OCI-LY7 (cell line): ENCODE measurements around the gene ROR2. TPM values are rescaled to one million over a fixed set of nuclear protein-coding genes. Genes with fewer than 3 reads are reported as not detected.

ENCODE experiments used
- BruUV-seq: library from RNA; stranded (reverse); fragments of 400-500 nt; replicated peaks from 2 replicates; lab custom pipeline; 2021; lab: Mats Ljungman, UMichigan
- CTCF ChIA-PET: fragments of 300-600 bp; sonication (Branson Sonifier 250); formaldehyde crosslinking; loops from one replicate; lab custom pipeline; 2022; ENCODE audit warnings: antibody characterized with exemption; ENCODE audit not compliant: unreplicated experiment; lab: Charles Lee
- POLR2A ChIA-PET: fragments of 300-600 bp; sonication (Branson Sonifier 250); formaldehyde crosslinking; loops from one replicate; lab custom pipeline; 2022; ENCODE audit warnings: antibody characterized with exemption; lab: Charles Lee
- DNase-seq: peaks from one replicate; pipeline ENCODE4 v3.0.0-alpha.2; 2015; ENCODE audit warnings: low spot score
- H2AFZ ChIP-seq: fragments of 200-600 bp; sonication (generic), shearing (Covaris generic); 2 replicates; pipeline ENCODE4 v1.6.1; 2014; ENCODE audit warnings: mild to moderate bottlenecking, antibody characterized with exemption, low read length, moderate library complexity
- H3K27ac ChIP-seq: fragments of 200-600 bp; sonication (generic); 2 replicates; pipeline ENCODE4 v1.5.1; 2014; ENCODE audit warnings: mixed run types, low read depth, mild to moderate bottlenecking, moderate library complexity, low read length, inconsistent platforms; ENCODE audit not compliant: poor library complexity, severe bottlenecking
- H3K36me3 ChIP-seq: fragments of 200-600 bp; sonication (generic); 2 replicates; pipeline ENCODE4 v1.6.1; 2014; ENCODE audit warnings: mild to moderate bottlenecking, antibody characterized with exemption, low read length, moderate library complexity, mixed read lengths; ENCODE audit not compliant: insufficient read depth
- H3K4me1 ChIP-seq: fragments of 200-600 bp; sonication (generic); 2 replicates; pipeline ENCODE4 v1.5.1; 2014; ENCODE audit warnings: mild to moderate bottlenecking, low read length; ENCODE audit not compliant: insufficient read depth, poor library complexity, severe bottlenecking
- H3K4me2 ChIP-seq: fragments of 200-600 bp; sonication (generic); 2 replicates; pipeline ENCODE4 v1.6.1; 2014; ENCODE audit warnings: mild to moderate bottlenecking, low read length
- H3K4me3 ChIP-seq: fragments of 200-600 bp; sonication (generic); 2 replicates; pipeline ENCODE4 v1.5.1; 2014; ENCODE audit warnings: mild to moderate bottlenecking, low read depth, low read length; ENCODE audit not compliant: poor library complexity, severe bottlenecking
- H3K79me2 ChIP-seq: fragments of 200-600 bp; sonication (generic); 2 replicates; pipeline ENCODE4 v1.6.1; 2016; ENCODE audit warnings: low read depth, mild to moderate bottlenecking, low read length, moderate library complexity, mixed read lengths; ENCODE audit not compliant: insufficient read depth
- H3K9me2 ChIP-seq: fragments of 200-600 bp; sonication (generic); 2 replicates; pipeline ENCODE4 v1.6.1; 2016; ENCODE audit warnings: mild to moderate bottlenecking, low read length, mixed read lengths; ENCODE audit not compliant: insufficient read depth
- H3K9me3 ChIP-seq: fragments of 200-600 bp; sonication (generic); 2 replicates; pipeline ENCODE4 v1.6.1; 2014; ENCODE audit warnings: mild to moderate bottlenecking, mixed run types, low read length, mixed read lengths
- H4K20me1 ChIP-seq: fragments of 200-600 bp; sonication (generic); 2 replicates; pipeline ENCODE4 v1.6.1; 2014; ENCODE audit warnings: mild to moderate bottlenecking, antibody characterized with exemption, low read length, moderate library complexity, mixed read lengths; ENCODE audit not compliant: insufficient read depth
- EZH2phosphoT487 ChIP-seq: fragments of 200-600 bp; sonication (generic); IDR thresholded peaks from 2 replicates; pipeline ENCODE4 v1.6.1; 2018; ENCODE audit warnings: low read depth, borderline replicate concordance, mild to moderate bottlenecking, mixed run types, antibody characterized with exemption, low read length, moderate library complexity, mixed read lengths
- intact Hi-C: fragments of 100-400 bp; cut with micrococcal nuclease; formaldehyde crosslinking; loops from one replicate; pipeline ENCODE4 v1.10.0; 2022; ENCODE audit not compliant: unreplicated experiment
- total RNA-seq, 2 experiments: library from RNA; depleted of rRNA in 1 of 2; stranded (reverse); fragments of >200 nt in 1 of 2; shearing (Covaris generic) in 1 of 2; gene quantifications; 2 replicates each; pipeline ENCODE4 v1.2.3, GENCODE V29; 2014 to 2022
- TF ChIP-seq, protein P1 (sequence below): fragments of 200-600 bp; sonication (generic); conservative IDR thresholded peaks from 2 replicates; pipeline ENCODE4 v1.5.1; 2014; ENCODE audit warnings: mild to moderate bottlenecking, antibody characterized with exemption, low read length, moderate library complexity, mixed read lengths

ROR2 gene
- total RNA-seq, 2 experiments from 2014 or later, result 0.10 to 0.19 TPM

DNA sequence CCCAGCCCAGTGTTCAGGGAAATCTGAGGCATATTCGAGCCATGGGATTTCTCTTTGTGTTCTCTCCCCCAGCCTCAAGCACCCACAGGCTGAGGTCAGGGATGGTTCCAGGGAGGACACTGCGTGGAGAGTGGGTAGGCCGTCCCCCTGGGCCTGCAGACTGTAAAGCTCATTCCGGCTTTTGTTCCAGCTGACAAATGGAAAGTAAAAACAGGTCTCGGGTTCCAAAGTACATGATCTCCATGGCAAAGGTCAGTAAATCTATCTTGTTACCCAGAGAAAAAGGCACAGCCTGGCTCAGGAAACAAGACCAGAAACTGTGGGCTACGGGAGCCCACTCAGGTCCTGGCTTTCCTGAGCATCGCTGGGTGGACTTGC is 116.2 kb downstream of the ROR2 start:
- Histone ChIP-seq H3K27ac (no peak overlapping the region), H3K9me3 (no peaks in the 10 kb centered on the region), H3K4me2 (no peak overlapping the region), H3K79me2 (no peaks in the 10 kb centered on the region), H3K4me1 (peaks cover 18% of the 10 kb centered on the region), H3K9me2 (no peaks in the 10 kb centered on the region), H3K4me3 (no peak overlapping the region), H2AFZ (no peak overlapping the region), H3K36me3 (no peaks in the 10 kb centered on the region), H4K20me1 (no peaks in the 10 kb centered on the region)
- TF ChIP-seq, protein P1, sequence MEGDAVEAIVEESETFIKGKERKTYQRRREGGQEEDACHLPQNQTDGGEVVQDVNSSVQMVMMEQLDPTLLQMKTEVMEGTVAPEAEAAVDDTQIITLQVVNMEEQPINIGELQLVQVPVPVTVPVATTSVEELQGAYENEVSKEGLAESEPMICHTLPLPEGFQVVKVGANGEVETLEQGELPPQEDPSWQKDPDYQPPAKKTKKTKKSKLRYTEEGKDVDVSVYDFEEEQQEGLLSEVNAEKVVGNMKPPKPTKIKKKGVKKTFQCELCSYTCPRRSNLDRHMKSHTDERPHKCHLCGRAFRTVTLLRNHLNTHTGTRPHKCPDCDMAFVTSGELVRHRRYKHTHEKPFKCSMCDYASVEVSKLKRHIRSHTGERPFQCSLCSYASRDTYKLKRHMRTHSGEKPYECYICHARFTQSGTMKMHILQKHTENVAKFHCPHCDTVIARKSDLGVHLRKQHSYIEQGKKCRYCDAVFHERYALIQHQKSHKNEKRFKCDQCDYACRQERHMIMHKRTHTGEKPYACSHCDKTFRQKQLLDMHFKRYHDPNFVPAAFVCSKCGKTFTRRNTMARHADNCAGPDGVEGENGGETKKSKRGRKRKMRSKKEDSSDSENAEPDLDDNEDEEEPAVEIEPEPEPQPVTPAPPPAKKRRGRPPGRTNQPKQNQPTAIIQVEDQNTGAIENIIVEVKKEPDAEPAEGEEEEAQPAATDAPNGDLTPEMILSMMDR, result no peak
- TF ChIP-seq EZH2phosphoT487, result no peak
- DNase-seq, result no peak
- intact Hi-C loops, result no loop called here
- POLR2A ChIA-PET, result no interaction called here
- no TSS peak for BruUV-seq
- CTCF ChIA-PET, result no interaction called here

DNA sequence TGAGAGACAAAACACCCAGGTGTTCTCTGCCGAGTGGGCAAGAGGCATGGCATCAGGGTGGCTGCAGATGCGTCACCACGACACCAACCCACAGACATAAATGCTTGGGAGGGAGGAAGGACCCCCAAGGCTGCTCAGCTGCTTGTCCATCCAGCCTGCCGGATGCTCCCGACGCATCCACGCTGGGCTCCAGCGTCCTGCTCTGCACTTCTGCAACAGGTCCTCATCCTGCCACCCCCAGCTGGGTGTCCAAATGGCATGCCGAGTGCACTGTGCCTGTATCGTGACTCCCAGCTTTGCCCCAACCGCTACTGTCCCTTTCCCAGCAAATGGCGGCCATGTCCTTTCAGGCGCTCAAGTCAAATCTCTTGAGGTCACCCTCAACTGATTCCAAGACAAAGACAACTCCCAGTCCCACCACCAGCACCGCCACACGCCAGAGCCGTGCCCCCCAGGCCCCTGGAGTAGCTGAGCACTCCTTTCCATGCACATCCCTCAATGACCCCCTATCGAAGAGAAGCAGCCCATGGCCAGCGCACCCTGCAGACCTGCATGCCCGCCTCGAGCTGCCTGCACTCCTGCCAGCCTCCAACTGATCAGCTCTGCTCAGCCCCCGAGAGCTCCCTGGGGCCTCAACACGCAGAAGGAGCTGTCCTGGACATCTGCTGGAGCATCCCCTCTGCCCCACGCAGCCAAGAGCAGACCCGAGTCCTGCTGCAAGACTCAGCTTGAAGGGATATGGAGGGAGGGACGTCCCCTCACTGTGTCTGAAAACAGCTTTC is 116.7 kb downstream of the ROR2 start:
- no peak overlapping the region for H3K4me2 ChIP-seq
- no peak overlapping the region for H2AFZ ChIP-seq
- CTCF ChIA-PET, result no interaction called here
- no peaks in the 10 kb centered on the region for H3K9me2 ChIP-seq
- POLR2A ChIA-PET, result no interaction called here
- intact Hi-C loops, result no loop called here
- no peak overlapping the region for H3K4me3 ChIP-seq
- TF ChIP-seq EZH2phosphoT487, result no peak
- TF ChIP-seq, protein P1, result no peak
- H3K79me2 ChIP-seq, result no peaks in the 10 kb centered on the region
- H3K9me3 ChIP-seq, result no peaks in the 10 kb centered on the region
- no peaks in the 10 kb centered on the region for H3K36me3 ChIP-seq
- no peaks in the 10 kb centered on the region for H4K20me1 ChIP-seq
- peaks cover 18% of the 10 kb centered on the region for H3K4me1 ChIP-seq
- BruUV-seq, result no TSS peak
- no peak for DNase-seq
- H3K27ac ChIP-seq, result no peak overlapping the region

DNA sequence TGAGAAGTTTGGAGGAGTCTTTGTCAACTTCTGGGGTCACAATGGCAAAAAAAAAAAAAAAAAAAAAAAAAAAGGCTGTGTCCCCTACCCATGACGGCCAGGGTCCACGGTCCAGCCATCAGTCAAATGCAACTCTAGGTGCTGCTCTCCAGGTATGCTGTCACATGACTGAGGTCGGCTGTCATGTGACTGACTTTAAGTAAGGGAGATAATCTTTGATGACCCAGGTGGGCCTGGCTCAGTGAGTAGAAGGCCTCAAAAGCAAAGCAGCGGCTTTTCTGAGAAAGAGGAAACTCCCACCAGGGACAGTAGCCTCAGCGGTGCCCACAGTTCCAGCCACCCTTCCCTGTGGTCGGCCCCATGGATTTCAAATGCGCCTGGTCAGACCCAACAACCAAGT is 117.7 kb downstream of the ROR2 start:
- Histone ChIP-seq H3K4me1 (peaks cover 14% of the 10 kb centered on the region), H3K27ac (no peak overlapping the region), H3K4me2 (no peak overlapping the region), H3K4me3 (no peak overlapping the region), H3K79me2 (no peaks in the 10 kb centered on the region), H3K36me3 (no peaks in the 10 kb centered on the region), H3K9me2 (no peaks in the 10 kb centered on the region), H2AFZ (no peak overlapping the region), H3K9me3 (no peaks in the 10 kb centered on the region), H4K20me1 (no peaks in the 10 kb centered on the region)
- no TSS peak for BruUV-seq
- intact Hi-C loops, result no loop called here
- TF ChIP-seq, protein P1, result no peak
- TF ChIP-seq EZH2phosphoT487, result no peak
- CTCF ChIA-PET, result no interaction called here
- POLR2A ChIA-PET, result no interaction called here
- no peak for DNase-seq
